Heart left ventricle (tissue), 16 donors: ENCODE data around the gene ABCC4. TPM values are rescaled to one million over a fixed set of nuclear protein-coding genes. Genes with fewer than 3 reads are reported as not detected.

Source experiments
- ATAC-seq, 4 donors: fragments of 200-7000 bp; cut with Tn5 transposase; one replicate each; pipeline ENCODE4 v1.9.1; 2020 to 2022; ENCODE audit warnings: moderate library complexity in 4 of 4, mild to moderate bottlenecking in 3 of 4, moderate number of reproducible peaks in 1 of 4
- DNase-seq, 5 donors: peaks; one replicate each; pipeline ENCODE4 v3.0.0-alpha.2; 2020
- H3K27ac ChIP-seq, 12 donors: fragments of 200-600 bp; sonication (generic) in 4 of 12; one replicate each; pipeline versions ENCODE4 v1.5.0 to v1.8.0; 2016 to 2022; ENCODE audit warnings: mild to moderate bottlenecking in 2 of 12
- H3K27me3 ChIP-seq, 9 donors: fragments of 200-600 bp; sonication (generic) in 2 of 9; one replicate each; pipeline versions ENCODE4 v1.5.1 to v1.8.0; 2016 to 2022; ENCODE audit warnings: mild to moderate bottlenecking in 3 of 9
- H3K36me3 ChIP-seq, 9 donors: fragments of 200-600 bp; sonication (generic) in 2 of 9; one replicate each; pipeline versions ENCODE4 v1.5.0 to v1.8.0; 2018 to 2022; ENCODE audit warnings: mild to moderate bottlenecking in 2 of 9
- H3K4me1 ChIP-seq, 12 donors: fragments of 200-600 bp; sonication (generic) in 4 of 12; one replicate each; pipeline versions ENCODE4 v1.5.0 to v1.8.0; 2016 to 2022; ENCODE audit warnings: mild to moderate bottlenecking in 3 of 12
- H3K4me3 ChIP-seq, 12 donors: fragments of 200-600 bp; sonication (generic) in 4 of 12; one replicate each; pipeline versions ENCODE4 v1.5.0 to v1.8.0; 2017 to 2022; ENCODE audit warnings: mild to moderate bottlenecking in 9 of 12, moderate library complexity in 4 of 12
- H3K9me3 ChIP-seq, 12 donors: fragments of 200-600 bp; sonication (generic) in 4 of 12; one replicate each; pipeline versions ENCODE4 v1.5.0 to v1.8.0; 2016 to 2022; ENCODE audit warnings: mild to moderate bottlenecking in 1 of 12
- POLR2A ChIP-seq, 2 donors: fragments of 450-650 bp; IDR thresholded peaks; one replicate each; pipeline ENCODE4 v1.6.1; 2017; ENCODE audit warnings: antibody characterized with exemption in 2 of 2, mild to moderate bottlenecking in 2 of 2, moderate library complexity in 2 of 2
- WGBS, 4 donors: extraction: QIAGEN DNeasy Blood & Tissue Kit in 2 of 4; methylation state at CpG; one replicate each; pipeline versions ENCODE4 v1.1.5 to v1.1.7; 2013 to 2018; 5-methylcytosine and 5-hydroxymethylcytosine counted together
- intact Hi-C, 10 donors: fragments of 100-400 bp; cut with DNase I; formaldehyde crosslinking; loops; one replicate each; pipeline versions ENCODE4 v1.11.1 to v1.14.2; 2022
- polyA plus RNA-seq, 2 donors: library from polyadenylated mRNA; stranded (reverse); fragments of 200-250 nt; gene quantifications; one replicate each; pipeline ENCODE4 v1.2.3, GENCODE V29; 2013
- total RNA-seq, 9 donors: library from RNA; depleted of rRNA in 2 of 9; stranded (reverse); fragments of >200 nt in 2 of 9; fragmentation: NEBNext Ultra II Directional in 3 of 9; extraction: Animal tissue kit (Norgen Biotek cat#: 25700) in 3 of 9; gene quantifications; one replicate each; pipeline versions ENCODE4 v1.1.0 to v1.2.4, GENCODE V29; 2016 to 2023
- TF ChIP-seq, protein P1 (sequence below), 12 donors: fragments of 200-600 bp; sonication (generic) in 4 of 12; IDR thresholded peaks; one replicate each; pipeline versions ENCODE4 v1.5.0 to v1.8.0; 2018 to 2022; ENCODE audit warnings: antibody characterized with exemption in 12 of 12, mild to moderate bottlenecking in 5 of 12
- donor health status: ischemic (EF 13 %, LVEDD 7.1; RV severe dilation, severe dysfunction).
- donor health status: healthy with polysubstance abuse.
- donor health status: DM: no; HTN: yes; CAD: no.
- donor health status: DM: no; HTN: no; CAD: no.
- donor health status: ischemic (EF 25% LVEDD 6.9; RV normal size, moderate dysfunction).
- donor health status: ischemic (EF 25% LVEDD 5.7; RV mildly dilated, moderate dysfunction).
- donor health status: healthy.
- donor health status: DM: yes; HTN: yes; CAD: no.
- donor health status: ischemic (EF 35%, LVEDD 5.7; RV mildly dilated, moderate dysfunction).
- donor health status: nonischemic (EF 11% LVEDD 7.7; RV severe dilation, severe dysfunction).
- donor health status: DM: yes; HTN: yes; CAD: no.
- donor health status: PGD.
- donor health status: ischemic (EF 29% LVEDD 5.4; RV normal size, mild dysfunction).
- donor health status: nonischemic (EF 23%, LVEDD 6.1; RV moderate dilation, normal function).

ABCC4 gene
- total and polyA plus RNA-seq, 11 donors: 0.69 to 9.0 (median 5.3) TPM

DNA sequence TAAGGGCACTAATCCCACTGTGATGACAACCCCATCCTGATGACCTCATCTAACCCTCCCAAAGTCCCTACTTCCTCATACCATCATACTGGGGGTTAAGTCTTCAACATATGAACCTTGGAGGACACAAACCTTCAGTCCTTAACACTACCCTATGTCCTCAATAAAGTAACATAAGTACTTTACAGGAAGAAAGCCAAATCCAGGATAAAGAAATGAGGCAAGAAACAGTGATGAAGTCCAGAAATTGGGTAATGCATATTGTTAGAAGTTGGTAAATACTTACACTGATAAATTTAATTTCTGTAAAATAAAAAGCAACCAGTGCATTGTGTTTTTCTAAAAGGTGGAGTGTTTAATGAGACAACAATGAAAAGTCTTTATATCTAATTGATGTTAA lies 304.1 kb downstream of the ABCC4 start:
- no peak for TF ChIP-seq POLR2A (IDR thresholded peaks at IDR 0.05)
- TF ChIP-seq, protein P1, sequence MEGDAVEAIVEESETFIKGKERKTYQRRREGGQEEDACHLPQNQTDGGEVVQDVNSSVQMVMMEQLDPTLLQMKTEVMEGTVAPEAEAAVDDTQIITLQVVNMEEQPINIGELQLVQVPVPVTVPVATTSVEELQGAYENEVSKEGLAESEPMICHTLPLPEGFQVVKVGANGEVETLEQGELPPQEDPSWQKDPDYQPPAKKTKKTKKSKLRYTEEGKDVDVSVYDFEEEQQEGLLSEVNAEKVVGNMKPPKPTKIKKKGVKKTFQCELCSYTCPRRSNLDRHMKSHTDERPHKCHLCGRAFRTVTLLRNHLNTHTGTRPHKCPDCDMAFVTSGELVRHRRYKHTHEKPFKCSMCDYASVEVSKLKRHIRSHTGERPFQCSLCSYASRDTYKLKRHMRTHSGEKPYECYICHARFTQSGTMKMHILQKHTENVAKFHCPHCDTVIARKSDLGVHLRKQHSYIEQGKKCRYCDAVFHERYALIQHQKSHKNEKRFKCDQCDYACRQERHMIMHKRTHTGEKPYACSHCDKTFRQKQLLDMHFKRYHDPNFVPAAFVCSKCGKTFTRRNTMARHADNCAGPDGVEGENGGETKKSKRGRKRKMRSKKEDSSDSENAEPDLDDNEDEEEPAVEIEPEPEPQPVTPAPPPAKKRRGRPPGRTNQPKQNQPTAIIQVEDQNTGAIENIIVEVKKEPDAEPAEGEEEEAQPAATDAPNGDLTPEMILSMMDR (IDR thresholded peaks at IDR 0.05): no peak
- ATAC-seq (no peak), DNase-seq (no peak)
- Histone ChIP-seq H3K27ac (no peak overlapping the region), H3K27me3 (peaks cover 0 to 17% (median under 1%) of the 10 kb centered on the region in 9 donors), H3K9me3 (no peaks in the 10 kb centered on the region), H3K4me1 (no peaks in the 10 kb centered on the region), H3K36me3 (no peaks in the 10 kb centered on the region), H3K4me3 (no peak overlapping the region)
- intact Hi-C loops: no loop called here

DNA sequence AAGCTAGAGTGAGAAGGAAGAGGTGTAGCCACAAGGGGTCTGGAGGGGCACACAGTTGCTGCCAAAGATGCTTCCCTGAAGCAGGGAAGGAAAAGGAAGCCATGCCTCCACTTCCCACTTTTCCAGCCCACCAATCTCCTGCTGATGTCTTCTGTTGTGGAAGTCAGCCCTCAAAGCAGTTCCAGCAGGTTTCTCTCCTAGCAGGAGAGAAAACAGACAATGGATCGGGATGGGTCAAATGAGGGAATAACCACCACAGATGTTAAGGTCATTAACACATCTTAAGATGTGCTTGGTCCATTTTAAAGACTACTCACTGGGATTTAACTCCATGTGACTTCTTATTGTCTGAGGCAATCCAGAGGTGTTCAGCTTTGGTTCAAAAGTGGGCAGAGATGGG lies 304.8 kb downstream of the ABCC4 start:
- Histone ChIP-seq H3K9me3 (no peaks in the 10 kb centered on the region), H3K27me3 (peaks cover 0 to 10% (median 0%) of the 10 kb centered on the region in 9 donors), H3K4me1 (no peaks in the 10 kb centered on the region), H3K27ac (no peak overlapping the region), H3K4me3 (no peak overlapping the region), H3K36me3 (no peaks in the 10 kb centered on the region)
- DNase-seq: no peak
- TF ChIP-seq, protein P1 (IDR thresholded peaks at IDR 0.05): no peak
- no peak for TF ChIP-seq POLR2A (IDR thresholded peaks at IDR 0.05)
- intact Hi-C loops: no loop called here
- no peak for ATAC-seq
- 33 to 67% (median 62%) methylated on average over 1 of the region's 1 CpG for WGBS, 4 donors

DNA sequence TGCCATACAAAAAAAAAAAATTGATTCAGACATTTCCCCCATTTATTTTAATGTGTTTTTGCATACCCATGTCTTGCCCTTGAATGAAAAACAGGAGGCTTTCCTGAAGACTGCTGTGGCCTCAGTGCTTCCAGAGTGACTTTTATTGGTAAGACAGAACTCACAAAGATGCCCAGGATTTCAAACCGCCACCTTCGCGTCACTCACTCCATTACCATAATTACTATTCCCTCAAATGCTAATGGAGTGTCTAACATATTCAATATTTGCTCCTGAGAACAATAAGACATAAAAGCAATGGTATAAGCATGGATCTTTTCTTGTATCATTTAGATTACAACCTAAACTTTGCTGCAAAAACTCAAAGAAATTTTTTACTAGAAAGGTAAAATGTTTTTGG lies 306.7 kb downstream of the ABCC4 start:
- ATAC-seq: no peak
- 59 to 89% (median 70%) methylated on average over 3 of the region's 3 CpGs for WGBS, 4 donors
- Histone ChIP-seq H3K9me3 (no peaks in the 10 kb centered on the region), H3K36me3 (no peaks in the 10 kb centered on the region), H3K4me1 (no peaks in the 10 kb centered on the region), H3K4me3 (no peak overlapping the region), H3K27ac (no peak overlapping the region), H3K27me3 (peaks cover 0 to 16% (median 0%) of the 10 kb centered on the region in 9 donors)
- TF ChIP-seq POLR2A (IDR thresholded peaks at IDR 0.05): no peak
- TF ChIP-seq, protein P1 (IDR thresholded peaks at IDR 0.05): no peak
- intact Hi-C loops: no loop called here
- no peak for DNase-seq

DNA sequence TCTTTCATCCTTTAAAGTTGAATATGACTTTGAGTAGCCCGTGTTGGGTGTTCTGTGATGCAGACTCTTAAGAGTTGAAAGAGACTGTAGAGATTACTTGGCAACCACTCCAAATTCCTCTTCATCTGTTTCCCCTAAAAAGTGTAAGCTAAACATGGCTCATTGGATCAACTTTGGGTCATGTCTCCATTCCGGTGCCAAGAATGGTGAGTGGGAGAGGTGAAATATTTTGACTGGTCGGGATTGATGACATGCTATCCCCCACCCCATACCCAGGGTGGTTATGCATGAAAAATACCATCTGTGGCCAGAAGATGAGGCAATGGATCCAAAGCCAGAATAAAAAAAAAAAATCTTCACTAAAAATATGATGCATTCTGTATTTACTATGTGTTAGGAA lies 307.6 kb downstream of the ABCC4 start:
- H3K4me1 ChIP-seq: no peaks in the 10 kb centered on the region
- WGBS, 4 donors: 52 to 71% (median 59%) methylated on average over 3 of the region's 3 CpGs
- H3K4me3 ChIP-seq: no peak overlapping the region
- DNase-seq: no peak
- intact Hi-C loops: no loop called here
- TF ChIP-seq, protein P1 (IDR thresholded peaks at IDR 0.05): no peak
- no peak for TF ChIP-seq POLR2A (IDR thresholded peaks at IDR 0.05)
- no peaks in the 10 kb centered on the region for H3K9me3 ChIP-seq
- ATAC-seq: no peak
- H3K27ac ChIP-seq: no peak overlapping the region
- H3K27me3 ChIP-seq: peaks cover 0 to 16% (median 0%) of the 10 kb centered on the region in 9 donors
- H3K36me3 ChIP-seq: no peaks in the 10 kb centered on the region
